ENCODE measurements around the gene TMEM11. TPM values are rescaled to one million over a fixed set of nuclear protein-coding genes. Genes with fewer than 3 reads are reported as not detected.

The TMEM11 gene
- total RNA-seq, 4 donors from 2014 or later, result 16.2 to 27.6 (median 21.5) TPM

- WGBS, 2 donors, result 72 to 81% methylated on average over 7 to 10 of the region's 12 CpGs
- TF ChIP-seq EP300 (IDR thresholded peaks at IDR 0.05) (no peak), POLR2A (IDR thresholded peaks at IDR 0.05) (no peak)
- TF ChIP-seq, protein P1, sequence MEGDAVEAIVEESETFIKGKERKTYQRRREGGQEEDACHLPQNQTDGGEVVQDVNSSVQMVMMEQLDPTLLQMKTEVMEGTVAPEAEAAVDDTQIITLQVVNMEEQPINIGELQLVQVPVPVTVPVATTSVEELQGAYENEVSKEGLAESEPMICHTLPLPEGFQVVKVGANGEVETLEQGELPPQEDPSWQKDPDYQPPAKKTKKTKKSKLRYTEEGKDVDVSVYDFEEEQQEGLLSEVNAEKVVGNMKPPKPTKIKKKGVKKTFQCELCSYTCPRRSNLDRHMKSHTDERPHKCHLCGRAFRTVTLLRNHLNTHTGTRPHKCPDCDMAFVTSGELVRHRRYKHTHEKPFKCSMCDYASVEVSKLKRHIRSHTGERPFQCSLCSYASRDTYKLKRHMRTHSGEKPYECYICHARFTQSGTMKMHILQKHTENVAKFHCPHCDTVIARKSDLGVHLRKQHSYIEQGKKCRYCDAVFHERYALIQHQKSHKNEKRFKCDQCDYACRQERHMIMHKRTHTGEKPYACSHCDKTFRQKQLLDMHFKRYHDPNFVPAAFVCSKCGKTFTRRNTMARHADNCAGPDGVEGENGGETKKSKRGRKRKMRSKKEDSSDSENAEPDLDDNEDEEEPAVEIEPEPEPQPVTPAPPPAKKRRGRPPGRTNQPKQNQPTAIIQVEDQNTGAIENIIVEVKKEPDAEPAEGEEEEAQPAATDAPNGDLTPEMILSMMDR (IDR thresholded peaks at IDR 0.05), result peak; percentile 18 to 38 (median 26)
- H3K4me3 ChIP-seq, result no peak overlapping the region
Measured at GRCh38 chr17:21239680-21240368, 25.9 kb upstream of the TMEM11 start.

GRCh38 chr17:21235921-21236320 lies 22.0 kb upstream of the TMEM11 start:
- Histone ChIP-seq H3K4me1 (peaks cover 0 to 6% (median 0%) of the 10 kb centered on the region in 4 donors), H3K4me3 (no peak overlapping the region), H3K27ac (no peak overlapping the region), H3K36me3 (peaks cover 0 to under 1% (median 0%) of the 10 kb centered on the region in 3 donors), H3K9me3 (peaks cover 0 to 15% (median 1%) of the 10 kb centered on the region in 4 donors), H3K27me3 (no peaks in the 10 kb centered on the region)
- TF ChIP-seq POLR2A (IDR thresholded peaks at IDR 0.05), result no peak
- TF ChIP-seq, protein P1 (IDR thresholded peaks at IDR 0.05), result no peak
- no peak for TF ChIP-seq EP300 (IDR thresholded peaks at IDR 0.05)
- WGBS, 2 donors, result 63 to 81% methylated on average over 1 of the region's 1 CpG
- no peak for DNase-seq (ENCODE audit: low spot score in 2 of 2)

More at GRCh38 chr17:21239680-21240368, 25.9 kb upstream of the TMEM11 start:
- Histone ChIP-seq H3K27me3 (no peaks in the 10 kb centered on the region), H3K27ac (no peak overlapping the region), H3K9me3 (no peaks in the 10 kb centered on the region), H3K4me1 (peaks cover 0 to 22% (median 0%) of the 10 kb centered on the region in 4 donors), H3K36me3 (peaks cover 0 to 32% (median 0%) of the 10 kb centered on the region in 3 donors)
- DNase-seq (ENCODE audit: low spot score in 2 of 2), result no peak

GRCh38 chr17:21233581-21234347 lies 19.8 kb upstream of the TMEM11 start:
- TF ChIP-seq EP300 (IDR thresholded peaks at IDR 0.05) (no peak), POLR2A (IDR thresholded peaks at IDR 0.05) (no peak)
- TF ChIP-seq, protein P1 (IDR thresholded peaks at IDR 0.05), result no peak
- Histone ChIP-seq H3K27me3 (no peaks in the 10 kb centered on the region), H3K36me3 (no peaks in the 10 kb centered on the region), H3K27ac (no peak overlapping the region), H3K4me1 (no peaks in the 10 kb centered on the region), H3K4me3 (no peak overlapping the region), H3K9me3 (peaks cover 0 to 15% (median 1%) of the 10 kb centered on the region in 4 donors)
- WGBS, 2 donors, result 61 to 63% methylated on average over 7 of the region's 7 CpGs
- peak in 1 of 2 donors; percentile 33 for DNase-seq (ENCODE audit: low spot score in 2 of 2)

DNA sequence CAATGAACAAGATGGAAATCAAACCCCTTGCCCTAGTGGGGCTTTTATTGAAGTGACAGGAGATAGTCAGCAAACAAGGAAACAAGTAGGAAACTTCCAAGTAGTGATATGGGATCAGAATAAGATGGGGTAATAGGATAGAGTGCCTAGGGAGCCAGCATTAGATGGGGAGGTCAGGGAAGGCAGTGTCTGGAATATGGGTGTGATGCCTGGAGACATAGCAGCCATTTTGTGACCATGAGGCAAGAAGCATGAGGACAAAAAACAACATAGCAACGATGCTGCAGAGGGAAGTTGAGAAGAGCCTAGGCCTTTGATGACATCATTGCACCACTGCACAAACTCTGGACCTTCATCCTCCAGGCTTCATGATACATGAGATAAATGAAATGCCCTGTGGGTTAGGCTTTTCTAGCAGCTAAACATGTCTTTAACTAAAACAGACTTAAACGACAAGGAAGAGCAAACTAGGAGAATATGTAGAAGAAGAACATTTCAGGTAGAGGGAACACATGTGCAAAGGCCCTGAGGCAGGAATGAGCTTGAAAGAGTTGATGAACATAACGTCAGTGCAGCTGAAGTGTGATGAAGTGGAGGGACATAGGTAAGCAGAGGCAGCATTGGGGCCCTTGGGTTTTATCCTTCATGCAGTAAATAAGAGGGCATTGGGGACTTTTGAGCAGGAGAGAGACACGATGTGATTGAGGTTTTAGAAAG lies 18.2 kb upstream of the TMEM11 start:
- DNase-seq (ENCODE audit: low spot score in 2 of 2), result no peak
- no peak for TF ChIP-seq POLR2A (IDR thresholded peaks at IDR 0.05)
- TF ChIP-seq, protein P1 (IDR thresholded peaks at IDR 0.05), result no peak
- no peak for TF ChIP-seq EP300 (IDR thresholded peaks at IDR 0.05)
- WGBS, 2 donors, result 88 to 92% methylated on average over 4 of the region's 4 CpGs
- peaks cover 0 to 15% (median 1%) of the 10 kb centered on the region in 4 donors for H3K9me3 ChIP-seq
- H3K4me1 ChIP-seq, result no peaks in the 10 kb centered on the region
- no peaks in the 10 kb centered on the region for H3K27me3 ChIP-seq
- no peak overlapping the region for H3K27ac ChIP-seq
- no peak overlapping the region for H3K4me3 ChIP-seq
- H3K36me3 ChIP-seq, result no peaks in the 10 kb centered on the region
